HEK293 (cell line): Measurements from ENCODE around the gene IL1RAP.

ENCODE experiments used
- CTCF ChIA-PET: fragments of 350-600 bp; formaldehyde crosslinking; extraction: SDS; loops from one replicate; lab custom pipeline; 2021; ENCODE audit warnings: antibody characterized with exemption; lab: Yijun Ruan, JAX
- POLR2A ChIA-PET: fragments of 300-600 bp; formaldehyde crosslinking; extraction: SDS; loops from one replicate; lab custom pipeline; 2020; ENCODE audit warnings: antibody characterized with exemption, inconsistent platforms; lab: Yijun Ruan, JAX
- H3K27ac ChIP-seq: fragments of 200-500 bp; sonication (Bioruptor generic); 2 replicates; pipeline ENCODE4 v1.5.1; 2014; ENCODE audit warnings: low read depth, low read length, control low read depth, inconsistent platforms; ENCODE audit errors: extremely low read depth
- H3K36me3 ChIP-seq, 2 experiments: fragments of 200-500 bp in 1 of 2; sonication (Bioruptor generic) in 1 of 2; 1 replicate in 1 of 2; 2 replicates in 1 of 2; pipeline ENCODE4 v1.5.1; 2014 to 2017; ENCODE audit warnings: inconsistent platforms in 2 of 2, low read length in 2 of 2; ENCODE audit not compliant: control insufficient read depth in 2 of 2, insufficient read depth in 1 of 2
- H3K4me1 ChIP-seq: fragments of 200-500 bp; sonication (Bioruptor generic); 2 replicates; pipeline ENCODE4 v1.5.1; 2014; ENCODE audit warnings: mild to moderate bottlenecking, low read length, inconsistent platforms; ENCODE audit not compliant: control insufficient read depth, insufficient read depth
- H3K4me3 ChIP-seq: 2 replicates; pipeline ENCODE4 v1.5.1; 2011; ENCODE audit warnings: low read depth, mild to moderate bottlenecking, control low read depth, low read length, moderate library complexity
- H3K9me3 ChIP-seq: fragments of 200-500 bp; sonication (Bioruptor generic); 2 replicates; pipeline ENCODE4 v1.5.1; 2014; ENCODE audit warnings: low read depth, low read length, inconsistent platforms; ENCODE audit not compliant: control insufficient read depth, insufficient read depth
- KLF8 ChIP-seq: fragments of 450-650 bp; formaldehyde crosslinking; IDR thresholded peaks from 2 replicates; pipeline ENCODE4 v1.5.1; 2016; ENCODE audit warnings: missing biosample characterization, missing genetic modification characterization
- KLF9 ChIP-seq: fragments of 450-650 bp; formaldehyde crosslinking; IDR thresholded peaks from 2 replicates; pipeline ENCODE4 v1.5.1; 2016; ENCODE audit warnings: missing biosample characterization, missing genetic modification characterization, low read depth
- PRDM10 ChIP-seq: fragments of 450-650 bp; formaldehyde crosslinking; IDR thresholded peaks from 2 replicates; pipeline ENCODE4 v1.5.1; 2016; ENCODE audit warnings: missing biosample characterization, missing genetic modification characterization
- REST ChIP-seq: fragments of 450-650 bp; formaldehyde crosslinking; IDR thresholded peaks from 2 replicates; pipeline ENCODE4 v1.5.1; 2016; ENCODE audit warnings: missing biosample characterization, missing genetic modification characterization
- ZBTB20 ChIP-seq: fragments of 450-650 bp; formaldehyde crosslinking; IDR thresholded peaks from 2 replicates; pipeline ENCODE4 v1.5.1; 2016; ENCODE audit warnings: missing biosample characterization, missing genetic modification characterization
- ZBTB8A ChIP-seq: fragments of 450-650 bp; formaldehyde crosslinking; IDR thresholded peaks from 2 replicates; pipeline ENCODE4 v1.5.1; 2016; ENCODE audit warnings: missing biosample characterization, missing genetic modification characterization
- ZEB2 ChIP-seq: fragments of 450-650 bp; formaldehyde crosslinking; IDR thresholded peaks from 2 replicates; pipeline ENCODE4 v1.5.1; 2016; ENCODE audit warnings: missing biosample characterization, missing genetic modification characterization
- ZFHX2 ChIP-seq: fragments of 450-650 bp; formaldehyde crosslinking; conservative IDR thresholded peaks from 2 replicates; pipeline ENCODE4 v1.5.1; 2016; ENCODE audit warnings: missing biosample characterization, missing genetic modification characterization
- ZFP37 ChIP-seq: fragments of 450-650 bp; formaldehyde crosslinking; IDR thresholded peaks from 2 replicates; pipeline ENCODE4 v1.5.1; 2016; ENCODE audit warnings: missing biosample characterization, missing genetic modification characterization
- ZIC2 ChIP-seq: fragments of 450-650 bp; formaldehyde crosslinking; IDR thresholded peaks from 2 replicates; pipeline ENCODE4 v1.5.1; 2016; ENCODE audit warnings: missing biosample characterization, missing genetic modification characterization
- ZNF140 ChIP-seq: fragments of 450-650 bp; formaldehyde crosslinking; IDR thresholded peaks from 2 replicates; pipeline ENCODE4 v1.5.1; 2016; ENCODE audit warnings: missing biosample characterization, missing genetic modification characterization
- ZNF157 ChIP-seq: fragments of 450-650 bp; formaldehyde crosslinking; IDR thresholded peaks from 2 replicates; pipeline ENCODE4 v1.5.1; 2016; ENCODE audit warnings: missing biosample characterization, missing genetic modification characterization
- ZNF202 ChIP-seq: fragments of 450-650 bp; formaldehyde crosslinking; IDR thresholded peaks from 2 replicates; pipeline ENCODE4 v1.5.1; 2016; ENCODE audit warnings: missing biosample characterization, missing genetic modification characterization, borderline replicate concordance
- ZNF214 ChIP-seq: fragments of 450-650 bp; formaldehyde crosslinking; IDR thresholded peaks from 2 replicates; pipeline ENCODE4 v1.5.1; 2017; ENCODE audit warnings: missing biosample characterization, mild to moderate bottlenecking, missing genetic modification characterization, borderline replicate concordance
- ZNF239 ChIP-seq: fragments of 450-650 bp; formaldehyde crosslinking; IDR thresholded peaks from 2 replicates; pipeline ENCODE4 v1.5.1; 2016; ENCODE audit warnings: missing biosample characterization, missing genetic modification characterization
- ZNF335 ChIP-seq: fragments of 450-650 bp; formaldehyde crosslinking; conservative IDR thresholded peaks from 2 replicates; pipeline ENCODE4 v1.5.1; 2016; ENCODE audit warnings: missing biosample characterization, missing genetic modification characterization
- ZNF341 ChIP-seq: fragments of 450-650 bp; formaldehyde crosslinking; IDR thresholded peaks from 2 replicates; pipeline ENCODE4; 2016; ENCODE audit warnings: low read depth, missing biosample characterization, missing genetic modification characterization
- ZNF585B ChIP-seq: fragments of 450-650 bp; formaldehyde crosslinking; IDR thresholded peaks from 2 replicates; pipeline ENCODE4 v1.5.1; 2016; ENCODE audit warnings: missing biosample characterization, missing genetic modification characterization
- ZNF596 ChIP-seq: fragments of 450-650 bp; IDR thresholded peaks from 2 replicates; pipeline ENCODE4 v1.5.0; 2018; ENCODE audit warnings: missing biosample characterization, mild to moderate bottlenecking, missing genetic modification characterization, moderate library complexity
- ZNF664 ChIP-seq: fragments of 450-650 bp; formaldehyde crosslinking; IDR thresholded peaks from 2 replicates; pipeline ENCODE4 v1.5.1; 2016; ENCODE audit warnings: missing biosample characterization, missing genetic modification characterization
- ZNF776 ChIP-seq: fragments of 450-650 bp; formaldehyde crosslinking; IDR thresholded peaks from 2 replicates; pipeline ENCODE4 v1.5.0; 2017; ENCODE audit warnings: missing biosample characterization, missing genetic modification characterization, borderline replicate concordance

The IL1RAP gene

GRCh38 chr3:190514413-190515153, 698 bp downstream of the IL1RAP start:
- POLR2A ChIA-PET = interaction anchor here (0.7 to 2.0 kb wide), 5 partner anchors 11 to 190 kb away, joined by 3 to 5 read pairs (median 4); no protein-coding TSS in a partner anchor
- 0 out of 2 replicates have a peak, but pooled peaks have one; percentile 11 for TF ChIP-seq ZNF335
- peak; percentile 39; the same call in 1 of the 2 replicates for TF ChIP-seq KLF9
- TF ChIP-seq ZNF664 = no peak
- TF ChIP-seq ZFP37 (tag by site-specific recombination) = no peak
- no peak for TF ChIP-seq REST (tag by site-specific recombination)
- peak; percentile 74 for TF ChIP-seq ZBTB20 (tag by site-specific recombination)
- TF ChIP-seq ZNF776 = no peak
- no peak for TF ChIP-seq ZNF239
- peak; percentile 54 for TF ChIP-seq ZFHX2 (tag by site-specific recombination)
- peak; percentile 39; the same call in 1 of the 2 replicates for TF ChIP-seq ZIC2 (tag by site-specific recombination)
- TF ChIP-seq ZNF140 (tag by site-specific recombination) = no peak
- TF ChIP-seq ZNF596 (tag by site-specific recombination) = no peak
- no peak for TF ChIP-seq ZNF202 (tag by site-specific recombination)
- no peak for TF ChIP-seq ZEB2
- TF ChIP-seq ZNF157 (tag by site-specific recombination) = no peak
- no peak for TF ChIP-seq ZNF585B (tag by site-specific recombination)
- no peak for TF ChIP-seq KLF8 (tag by site-specific recombination)
- TF ChIP-seq ZBTB8A (tag by site-specific recombination) = peak; percentile 25
- peak; percentile 92 for TF ChIP-seq ZNF341 (tag by site-specific recombination)
- TF ChIP-seq ZNF214 (tag by site-specific recombination) = no peak
- TF ChIP-seq PRDM10 (tag by site-specific recombination) = 0 out of 2 replicates have a peak, but pooled peaks have one; percentile 18

More at GRCh38 chr3:190514413-190515153, 698 bp downstream of the IL1RAP start:
- peak overlapping the region; percentile 85 for H3K4me3 ChIP-seq
- H3K36me3 ChIP-seq = no peaks in the 10 kb centered on the region
- CTCF ChIA-PET = interaction anchor here (0.6 to 1.6 kb wide), 8 partner anchors 11 to 182 kb away, joined by 3 to 5 read pairs (median 3); no protein-coding TSS in a partner anchor
- no peak overlapping the region for H3K27ac ChIP-seq
- no peaks in the 10 kb centered on the region for H3K9me3 ChIP-seq
- no peaks in the 10 kb centered on the region for H3K4me1 ChIP-seq
